Measurements from ENCODE around the gene TNFSF11.
A peak's percentile ranks its signal among the peaks of the same experiment; 100 is the strongest.

Gene TNFSF11

GRCh38 chr13:42561752-42562467, 12.0 kb upstream of the TNFSF11 start:
- Histone ChIP-seq H3K4me3 (ENCODE audit: low read length) (no peak overlapping the region), H3K9ac (ENCODE audit: low read length) (no peak overlapping the region), H2AFZ (ENCODE audit: low read depth, low read length) (no peak overlapping the region), H3K27ac (ENCODE audit: low read length) (no peak overlapping the region), H4K20me1 (ENCODE audit: insufficient read depth, low read length) (no peaks in the 10 kb centered on the region), H3K27me3 (ENCODE audit: low read depth, low read length) (no peaks in the 10 kb centered on the region), H3K4me1 (ENCODE audit: low read length) (peaks cover 17% of the 10 kb centered on the region), H3K36me3 (replicated peaks; ENCODE audit: low read depth, low read length) (no peaks in the 10 kb centered on the region), H3K9me3 (ENCODE audit: insufficient read depth, low read length) (no peaks in the 10 kb centered on the region), H3K79me2 (ENCODE audit: low read length) (no peaks in the 10 kb centered on the region), H3K4me2 (ENCODE audit: low read length) (peak overlapping the region; percentile 29)
- TF ChIP-seq, protein P1, sequence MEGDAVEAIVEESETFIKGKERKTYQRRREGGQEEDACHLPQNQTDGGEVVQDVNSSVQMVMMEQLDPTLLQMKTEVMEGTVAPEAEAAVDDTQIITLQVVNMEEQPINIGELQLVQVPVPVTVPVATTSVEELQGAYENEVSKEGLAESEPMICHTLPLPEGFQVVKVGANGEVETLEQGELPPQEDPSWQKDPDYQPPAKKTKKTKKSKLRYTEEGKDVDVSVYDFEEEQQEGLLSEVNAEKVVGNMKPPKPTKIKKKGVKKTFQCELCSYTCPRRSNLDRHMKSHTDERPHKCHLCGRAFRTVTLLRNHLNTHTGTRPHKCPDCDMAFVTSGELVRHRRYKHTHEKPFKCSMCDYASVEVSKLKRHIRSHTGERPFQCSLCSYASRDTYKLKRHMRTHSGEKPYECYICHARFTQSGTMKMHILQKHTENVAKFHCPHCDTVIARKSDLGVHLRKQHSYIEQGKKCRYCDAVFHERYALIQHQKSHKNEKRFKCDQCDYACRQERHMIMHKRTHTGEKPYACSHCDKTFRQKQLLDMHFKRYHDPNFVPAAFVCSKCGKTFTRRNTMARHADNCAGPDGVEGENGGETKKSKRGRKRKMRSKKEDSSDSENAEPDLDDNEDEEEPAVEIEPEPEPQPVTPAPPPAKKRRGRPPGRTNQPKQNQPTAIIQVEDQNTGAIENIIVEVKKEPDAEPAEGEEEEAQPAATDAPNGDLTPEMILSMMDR (IDR thresholded peaks at IDR 0.05; ENCODE audit: low read depth, low read length) = no peak
- TF ChIP-seq EZH2phosphoT487 (IDR thresholded peaks at IDR 0.05; ENCODE audit: low read depth) = no peak

- H3K36me3 ChIP-seq (replicated peaks; ENCODE audit: low read depth, low read length) = no peaks in the 10 kb centered on the region
- TF ChIP-seq, protein P1 (IDR thresholded peaks at IDR 0.05; ENCODE audit: low read depth, low read length) = no peak
- no peak for TF ChIP-seq EZH2phosphoT487 (IDR thresholded peaks at IDR 0.05; ENCODE audit: low read depth)
- H3K9ac ChIP-seq (ENCODE audit: low read length) = no peak overlapping the region
- no peak overlapping the region for H3K4me3 ChIP-seq (ENCODE audit: low read length)
- no peaks in the 10 kb centered on the region for H4K20me1 ChIP-seq (ENCODE audit: insufficient read depth, low read length)
- no peaks in the 10 kb centered on the region for H3K27me3 ChIP-seq (ENCODE audit: low read depth, low read length)
- H3K79me2 ChIP-seq (ENCODE audit: low read length) = no peaks in the 10 kb centered on the region
- H3K27ac ChIP-seq (ENCODE audit: low read length) = no peak overlapping the region
- H3K4me2 ChIP-seq (ENCODE audit: low read length) = no peak overlapping the region
- peaks cover 8% of the 10 kb centered on the region for H3K4me1 ChIP-seq (ENCODE audit: low read length)
- H2AFZ ChIP-seq (ENCODE audit: low read depth, low read length) = no peak overlapping the region
- H3K9me3 ChIP-seq (ENCODE audit: insufficient read depth, low read length) = peaks cover 8% of the 10 kb centered on the region
Observed at GRCh38 chr13:42567906-42568305, 6.0 kb upstream of the TNFSF11 start.

GRCh38 chr13:42569576-42570344, 4.2 kb upstream of the TNFSF11 start:
- Histone ChIP-seq H3K36me3 (replicated peaks; ENCODE audit: low read depth, low read length) (no peaks in the 10 kb centered on the region), H3K27ac (ENCODE audit: low read length) (no peak overlapping the region), H3K4me1 (ENCODE audit: low read length) (peaks cover 11% of the 10 kb centered on the region), H3K27me3 (ENCODE audit: low read depth, low read length) (peaks cover 1% of the 10 kb centered on the region; the same call in 1 of the 2 replicates), H3K9me3 (ENCODE audit: insufficient read depth, low read length) (peaks cover 8% of the 10 kb centered on the region), H3K4me2 (ENCODE audit: low read length) (peak overlapping the region; percentile 59), H3K9ac (ENCODE audit: low read length) (no peak overlapping the region), H2AFZ (ENCODE audit: low read depth, low read length) (no peak overlapping the region), H3K4me3 (ENCODE audit: low read length) (peak overlapping the region; percentile 34), H3K79me2 (ENCODE audit: low read length) (no peaks in the 10 kb centered on the region), H4K20me1 (ENCODE audit: insufficient read depth, low read length) (no peaks in the 10 kb centered on the region)
- TF ChIP-seq, protein P1 (IDR thresholded peaks at IDR 0.05; ENCODE audit: low read depth, low read length) = no peak
- no peak for TF ChIP-seq EZH2phosphoT487 (IDR thresholded peaks at IDR 0.05; ENCODE audit: low read depth)

GRCh38 chr13:42571895-42572294, 2.1 kb upstream of the TNFSF11 start:
- no peak for TF ChIP-seq EZH2phosphoT487 (IDR thresholded peaks at IDR 0.05; ENCODE audit: low read depth)
- TF ChIP-seq, protein P1 (IDR thresholded peaks at IDR 0.05; ENCODE audit: low read depth, low read length) = no peak
- Histone ChIP-seq H3K9ac (ENCODE audit: low read length) (no peak overlapping the region), H3K27ac (ENCODE audit: low read length) (no peak overlapping the region), H3K79me2 (ENCODE audit: low read length) (no peaks in the 10 kb centered on the region), H3K36me3 (replicated peaks; ENCODE audit: low read depth, low read length) (no peaks in the 10 kb centered on the region), H4K20me1 (ENCODE audit: insufficient read depth, low read length) (no peaks in the 10 kb centered on the region), H3K4me3 (ENCODE audit: low read length) (no peak overlapping the region), H3K9me3 (ENCODE audit: insufficient read depth, low read length) (peaks cover 8% of the 10 kb centered on the region), H2AFZ (ENCODE audit: low read depth, low read length) (no peak overlapping the region), H3K4me1 (ENCODE audit: low read length) (peaks cover 19% of the 10 kb centered on the region), H3K27me3 (ENCODE audit: low read depth, low read length) (peaks cover 22% of the 10 kb centered on the region), H3K4me2 (ENCODE audit: low read length) (no peak overlapping the region)
